Measurements from ENCODE around the gene MMP19. TPM values are rescaled to one million over a fixed set of nuclear protein-coding genes. Genes with fewer than 3 reads are reported as not detected.

MMP19 gene
- total and polyA plus RNA-seq, 9 donors = 3.6 to 42.7 (median 23.3) TPM

GRCh38 chr12:55806982-55807381 is 35.8 kb downstream of the MMP19 start:
- Histone ChIP-seq H3K4me3 (no peak overlapping the region), H3K36me3 (no peaks in the 10 kb centered on the region), H3K4me1 (ENCODE audit: insufficient read depth) (peaks cover 1% of the 10 kb centered on the region), H3K27ac (no peak overlapping the region), H3K27me3 (no peaks in the 10 kb centered on the region), H3K9me3 (no peaks in the 10 kb centered on the region)
- DNase-seq = no peak
- intact Hi-C loops (cut with DNase I) = loop anchor here in 1 of 4 donors (10.0 kb wide), 1 partner anchor 62 kb away; the partner anchor contains the start of gene GDF11
- TF ChIP-seq POLR2A (IDR thresholded peaks at IDR 0.05) (no peak), CTCF (IDR thresholded peaks at IDR 0.05) (no peak), EP300 (IDR thresholded peaks at IDR 0.05) (no peak)
- WGBS, 3 donors = 86 to 90% (median 89%) methylated on average over 8 of the region's 8 CpGs

- TF ChIP-seq EP300 (IDR thresholded peaks at IDR 0.05) = no peak
- no peak for TF ChIP-seq POLR2A (IDR thresholded peaks at IDR 0.05)
- no peak for TF ChIP-seq CTCF (IDR thresholded peaks at IDR 0.05)
- H3K4me3 ChIP-seq = no peak overlapping the region
- WGBS, 3 donors = 81 to 84% (median 82%) methylated on average over 4 of the region's 4 CpGs
- H3K27me3 ChIP-seq = no peaks in the 10 kb centered on the region
- no peaks in the 10 kb centered on the region for H3K36me3 ChIP-seq
- no peak overlapping the region for H3K27ac ChIP-seq
- DNase-seq = no peak
- H3K9me3 ChIP-seq = no peaks in the 10 kb centered on the region
- no peaks in the 10 kb centered on the region for H3K4me1 ChIP-seq (ENCODE audit: insufficient read depth)
- intact Hi-C loops (cut with DNase I) = loop anchor here in 1 of 4 donors (10.0 kb wide), 1 partner anchor 53 kb away; the partner anchor contains the start of gene GDF11
Observed at GRCh38 chr12:55797550-55797949, 45.2 kb downstream of the MMP19 start.

GRCh38 chr12:55797068-55797467 is 45.7 kb downstream of the MMP19 start:
- Histone ChIP-seq H3K27me3 (no peaks in the 10 kb centered on the region), H3K4me1 (ENCODE audit: insufficient read depth) (no peaks in the 10 kb centered on the region), H3K4me3 (no peak overlapping the region), H3K27ac (no peak overlapping the region), H3K9me3 (no peaks in the 10 kb centered on the region), H3K36me3 (no peaks in the 10 kb centered on the region)
- 43 to 51% (median 47%) methylated on average over 5 of the region's 5 CpGs for WGBS, 3 donors
- intact Hi-C loops (cut with DNase I) = loop anchor here in 1 of 4 donors (10.0 kb wide), 1 partner anchor 52 kb away; the partner anchor contains the start of gene GDF11
- DNase-seq = no peak
- TF ChIP-seq EP300 (IDR thresholded peaks at IDR 0.05) (no peak), CTCF (IDR thresholded peaks at IDR 0.05) (no peak), POLR2A (IDR thresholded peaks at IDR 0.05) (no peak)

DNA sequence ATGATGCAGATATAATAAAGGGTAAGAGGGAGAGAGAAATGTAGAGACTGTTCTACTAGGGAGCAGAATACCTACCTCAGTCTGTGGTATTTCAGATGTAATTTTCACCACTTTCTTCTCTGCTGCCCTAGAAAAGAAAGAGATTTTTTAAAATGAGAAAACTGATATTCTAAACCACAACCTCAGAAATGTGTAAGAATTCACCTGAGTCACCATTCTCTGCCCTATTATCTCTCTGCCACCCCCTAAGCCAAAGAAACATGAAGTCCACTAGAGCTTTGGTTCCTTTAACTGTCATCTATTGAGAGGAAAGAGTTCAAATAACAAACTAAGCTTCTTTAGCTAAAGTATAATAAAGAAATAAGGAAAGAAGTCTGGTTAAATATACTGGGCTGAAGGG is 46.8 kb downstream of the MMP19 start:
- intact Hi-C loops (cut with DNase I) = loop anchor here in 1 of 4 donors (10.0 kb wide), 1 partner anchor 51 kb away; the partner anchor contains the start of gene GDF11

More for the DNA sequence above, 46.8 kb downstream of the MMP19 start:
- TF ChIP-seq CTCF (IDR thresholded peaks at IDR 0.05) = no peak
- TF ChIP-seq POLR2A (IDR thresholded peaks at IDR 0.05) = no peak
- TF ChIP-seq EP300 (IDR thresholded peaks at IDR 0.05) = no peak
- no peaks in the 10 kb centered on the region for H3K9me3 ChIP-seq
- no peak overlapping the region for H3K4me3 ChIP-seq
- no peak for DNase-seq
- H3K27ac ChIP-seq = no peak overlapping the region
- H3K36me3 ChIP-seq = no peaks in the 10 kb centered on the region
- H3K4me1 ChIP-seq (ENCODE audit: insufficient read depth) = no peaks in the 10 kb centered on the region
- no peaks in the 10 kb centered on the region for H3K27me3 ChIP-seq
